Measurements from ENCODE around the gene NUAK1.

Gene NUAK1

DNA sequence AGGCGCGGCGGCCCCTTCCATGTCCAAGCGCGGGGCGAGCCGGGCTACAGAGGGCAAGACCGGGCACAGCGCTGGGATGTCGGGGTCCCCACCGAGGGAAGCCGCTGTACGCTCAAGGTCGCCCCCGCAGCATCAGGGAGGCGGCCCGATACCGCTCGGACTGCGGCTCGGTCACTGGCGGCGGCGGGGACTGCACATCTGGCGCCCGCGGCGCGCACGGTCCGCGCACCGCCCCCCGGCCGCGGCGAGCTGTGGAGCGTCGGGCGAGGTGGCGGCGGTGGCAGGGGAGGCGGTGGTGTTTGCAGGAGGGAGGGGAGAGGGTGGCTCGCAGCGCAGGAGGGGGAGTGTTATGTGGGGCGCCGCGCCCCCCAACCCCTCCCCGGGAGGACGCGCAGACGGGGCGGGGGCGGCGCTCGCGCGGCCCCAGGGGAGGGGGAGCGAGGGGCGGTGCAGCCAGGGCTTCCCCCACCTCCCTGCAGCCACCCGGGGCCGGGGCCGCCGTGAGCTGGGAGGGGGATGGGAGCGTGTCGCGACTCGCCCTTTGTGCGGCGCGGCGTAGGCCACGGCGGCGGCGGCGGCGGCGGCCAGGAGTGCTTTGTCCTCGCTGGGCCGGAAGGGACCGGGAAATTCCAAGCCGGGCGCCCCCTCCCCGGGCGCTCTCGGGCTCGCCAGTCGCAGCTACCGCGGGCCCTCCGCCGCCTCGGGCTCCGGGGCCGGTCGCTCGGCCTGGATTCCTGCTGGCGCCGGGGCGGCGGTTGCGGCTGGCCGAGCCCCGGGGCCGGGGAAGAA is at the start of gene NUAK1:
NUAK1 (minus strand) TSS at position 322 of the 789 bp plus-strand sequence; CDS start at position 21, 301 bp downstream.
- Histone ChIP-seq H3K79me2 (ENCODE audit: control insufficient read depth, low read length) (no peaks in the 10 kb centered on the region), H3K27ac (ENCODE audit: low read depth, low read length) (no peak within 1 kb of the TSS), H3K9me3 (ENCODE audit: control insufficient read depth, insufficient read depth, low read length) (no peaks in the 10 kb centered on the region), H3K4me2 (ENCODE audit: low read length) (peak within 1 kb of the TSS; percentile 21; the same call in 1 of the 2 replicates), H4K20me1 (ENCODE audit: control insufficient read depth, insufficient read depth, low read depth, low read length) (no peaks in the 10 kb centered on the region), H3F3A (ENCODE audit: control insufficient read depth, insufficient read depth) (no peaks in the 10 kb centered on the region), H3K4me1 (ENCODE audit: control insufficient read depth, low read length) (peaks cover 8% of the 10 kb centered on the region), H3K4me3 (ENCODE audit: low read length) (0 out of 2 replicates have a peak within 1 kb of the TSS, but pooled peaks have one; percentile 10), H3K9me2 (replicated peaks; ENCODE audit: control insufficient read depth, low read length) (no peaks in the 10 kb centered on the region), H3K36me3 (ENCODE audit: control insufficient read depth, low read length) (no peaks in the 10 kb centered on the region), H3K27me3 (ENCODE audit: control insufficient read depth, low read length) (peaks cover 55% of the 10 kb centered on the region)
- TF ChIP-seq, protein P1, sequence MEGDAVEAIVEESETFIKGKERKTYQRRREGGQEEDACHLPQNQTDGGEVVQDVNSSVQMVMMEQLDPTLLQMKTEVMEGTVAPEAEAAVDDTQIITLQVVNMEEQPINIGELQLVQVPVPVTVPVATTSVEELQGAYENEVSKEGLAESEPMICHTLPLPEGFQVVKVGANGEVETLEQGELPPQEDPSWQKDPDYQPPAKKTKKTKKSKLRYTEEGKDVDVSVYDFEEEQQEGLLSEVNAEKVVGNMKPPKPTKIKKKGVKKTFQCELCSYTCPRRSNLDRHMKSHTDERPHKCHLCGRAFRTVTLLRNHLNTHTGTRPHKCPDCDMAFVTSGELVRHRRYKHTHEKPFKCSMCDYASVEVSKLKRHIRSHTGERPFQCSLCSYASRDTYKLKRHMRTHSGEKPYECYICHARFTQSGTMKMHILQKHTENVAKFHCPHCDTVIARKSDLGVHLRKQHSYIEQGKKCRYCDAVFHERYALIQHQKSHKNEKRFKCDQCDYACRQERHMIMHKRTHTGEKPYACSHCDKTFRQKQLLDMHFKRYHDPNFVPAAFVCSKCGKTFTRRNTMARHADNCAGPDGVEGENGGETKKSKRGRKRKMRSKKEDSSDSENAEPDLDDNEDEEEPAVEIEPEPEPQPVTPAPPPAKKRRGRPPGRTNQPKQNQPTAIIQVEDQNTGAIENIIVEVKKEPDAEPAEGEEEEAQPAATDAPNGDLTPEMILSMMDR (IDR thresholded peaks at IDR 0.05; ENCODE audit: low read depth, low read length, poor library complexity, severe bottlenecking): no peak
- peak; percentile 36; the same call in 1 of the 2 replicates for TF ChIP-seq EZH2phosphoT487 (IDR thresholded peaks at IDR 0.05; ENCODE audit: borderline replicate concordance, low read length)

DNA sequence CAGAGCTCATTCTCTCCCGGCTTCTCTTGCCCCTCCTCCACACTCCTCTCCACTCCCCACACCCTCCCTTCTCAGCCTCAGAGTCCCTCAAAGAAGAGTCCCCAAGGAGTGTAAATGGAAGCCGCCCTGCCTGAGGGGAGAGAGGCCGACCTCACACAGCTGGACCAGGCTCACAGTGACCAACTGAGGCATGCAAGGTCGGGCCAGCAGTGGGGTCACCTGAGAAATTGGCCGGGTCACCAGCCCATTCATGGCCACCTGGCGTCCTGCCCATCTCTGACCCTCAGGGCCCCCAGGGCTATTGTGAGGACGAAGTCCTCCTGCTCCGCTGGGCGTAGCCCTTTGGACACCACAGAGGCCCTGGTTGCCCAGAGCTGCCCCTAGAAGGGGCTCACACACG is 49.5 kb upstream of the NUAK1 start:
- no peaks in the 10 kb centered on the region for H3K79me2 ChIP-seq (ENCODE audit: control insufficient read depth, low read length)
- H3K36me3 ChIP-seq (ENCODE audit: control insufficient read depth, low read length): no peaks in the 10 kb centered on the region
- H3K9me3 ChIP-seq (ENCODE audit: control insufficient read depth, insufficient read depth, low read length): no peaks in the 10 kb centered on the region
- H4K20me1 ChIP-seq (ENCODE audit: control insufficient read depth, insufficient read depth, low read depth, low read length): no peaks in the 10 kb centered on the region
- H3K4me3 ChIP-seq (ENCODE audit: low read length): no peak overlapping the region
- H3K27me3 ChIP-seq (ENCODE audit: control insufficient read depth, low read length): peaks cover 2% of the 10 kb centered on the region; the same call in 1 of the 2 replicates
- no peaks in the 10 kb centered on the region for H3F3A ChIP-seq (ENCODE audit: control insufficient read depth, insufficient read depth)
- H3K4me2 ChIP-seq (ENCODE audit: low read length): no peak overlapping the region
- no peaks in the 10 kb centered on the region for H3K4me1 ChIP-seq (ENCODE audit: control insufficient read depth, low read length)
- H3K27ac ChIP-seq (ENCODE audit: low read depth, low read length): no peak overlapping the region
- H3K9me2 ChIP-seq (replicated peaks; ENCODE audit: control insufficient read depth, low read length): no peaks in the 10 kb centered on the region
- TF ChIP-seq, protein P1 (IDR thresholded peaks at IDR 0.05; ENCODE audit: low read depth, low read length, poor library complexity, severe bottlenecking): no peak
- TF ChIP-seq EZH2phosphoT487 (IDR thresholded peaks at IDR 0.05; ENCODE audit: borderline replicate concordance, low read length): no peak

DNA sequence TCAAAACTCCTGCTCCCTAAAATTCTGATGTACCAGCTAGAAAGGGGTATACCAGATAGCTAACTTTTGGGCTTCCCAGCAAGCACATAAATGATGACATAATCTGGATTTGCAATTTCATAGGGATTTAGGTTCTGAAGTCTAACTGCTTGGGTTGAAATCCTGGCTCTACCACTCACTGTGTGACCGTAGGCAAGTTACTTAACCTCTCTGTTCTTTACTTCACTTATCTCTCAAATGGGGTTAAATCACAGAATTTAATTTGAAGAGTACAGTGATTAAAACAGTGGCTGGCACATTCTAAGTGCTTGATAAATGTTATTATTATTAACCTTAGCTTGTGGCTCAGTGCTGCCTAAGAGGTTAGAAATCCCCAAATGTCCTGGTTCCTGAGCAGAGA is 49.1 kb upstream of the NUAK1 start:
- no peaks in the 10 kb centered on the region for H3K9me3 ChIP-seq (ENCODE audit: control insufficient read depth, insufficient read depth, low read length)
- H3K27ac ChIP-seq (ENCODE audit: low read depth, low read length): no peak overlapping the region
- no peaks in the 10 kb centered on the region for H3F3A ChIP-seq (ENCODE audit: control insufficient read depth, insufficient read depth)
- no peaks in the 10 kb centered on the region for H4K20me1 ChIP-seq (ENCODE audit: control insufficient read depth, insufficient read depth, low read depth, low read length)
- H3K79me2 ChIP-seq (ENCODE audit: control insufficient read depth, low read length): no peaks in the 10 kb centered on the region
- no peaks in the 10 kb centered on the region for H3K9me2 ChIP-seq (replicated peaks; ENCODE audit: control insufficient read depth, low read length)
- H3K27me3 ChIP-seq (ENCODE audit: control insufficient read depth, low read length): peaks cover 2% of the 10 kb centered on the region; the same call in 1 of the 2 replicates
- no peak overlapping the region for H3K4me3 ChIP-seq (ENCODE audit: low read length)
- TF ChIP-seq EZH2phosphoT487 (IDR thresholded peaks at IDR 0.05; ENCODE audit: borderline replicate concordance, low read length): no peak
- TF ChIP-seq, protein P1 (IDR thresholded peaks at IDR 0.05; ENCODE audit: low read depth, low read length, poor library complexity, severe bottlenecking): no peak
- no peaks in the 10 kb centered on the region for H3K4me1 ChIP-seq (ENCODE audit: control insufficient read depth, low read length)
- no peak overlapping the region for H3K4me2 ChIP-seq (ENCODE audit: low read length)
- no peaks in the 10 kb centered on the region for H3K36me3 ChIP-seq (ENCODE audit: control insufficient read depth, low read length)

Measured in DOHH2 (cell line).